HL-60 (cell line): ENCODE data around the gene TTYH3.

ENCODE experiments used
- DNase-seq, 2 experiments: peaks; one replicate each; pipeline ENCODE4 v3.0.0-alpha.2; 2010 to 2020; ENCODE audit warnings: low read depth in 1 of 2, low spot score in 1 of 2
- H3K27ac ChIP-seq: fragments of 250-450 bp; sonication (Bioruptor Pico); replicated peaks from 2 replicates; pipeline ENCODE4 v1.5.1; 2020; ENCODE audit warnings: mild to moderate bottlenecking, moderate library complexity
- H3K27me3 ChIP-seq: fragments of 250-450 bp; sonication (Bioruptor Pico); 2 replicates; pipeline ENCODE4 v1.5.1; 2021; ENCODE audit warnings: mild to moderate bottlenecking, moderate library complexity; ENCODE audit not compliant: insufficient read depth, poor library complexity, severe bottlenecking
- H3K4me3 ChIP-seq: replicated peaks from 2 replicates; pipeline ENCODE4 v1.5.1; 2011; ENCODE audit warnings: mild to moderate bottlenecking, control low read depth, low read length; ENCODE audit not compliant: insufficient read depth
- GABPA ChIP-seq: IDR thresholded peaks from 2 replicates; pipeline ENCODE4 v1.6.1; 2012; ENCODE audit warnings: low read depth
- POLR2AphosphoS5 ChIP-seq: IDR thresholded peaks from 2 replicates; pipeline ENCODE4 v1.6.1; 2012; ENCODE audit warnings: low read depth
- SPI1 ChIP-seq: IDR thresholded peaks from 2 replicates; pipeline ENCODE4 v1.6.1; 2012; ENCODE audit warnings: low read depth, mild to moderate bottlenecking, borderline replicate concordance
- TF ChIP-seq, protein P1 (sequence below): IDR thresholded peaks from 2 replicates; pipeline ENCODE4 v1.6.1; 2012; ENCODE audit warnings: low read depth; ENCODE audit not compliant: insufficient replicate concordance
- TF ChIP-seq, protein P2 (sequence below): IDR thresholded peaks from one replicate; pipeline ENCODE4 v1.5.1; 2011; ENCODE audit warnings: low read length, control low read depth, inconsistent platforms; ENCODE audit not compliant: insufficient read depth

TTYH3 gene

GRCh38 chr7:2706685-2707126 is 74.9 kb downstream of the TTYH3 start:
- H3K27me3 ChIP-seq = no peaks in the 10 kb centered on the region
- no peak overlapping the region for H3K4me3 ChIP-seq
- DNase-seq = no peak
- TF ChIP-seq GABPA (no peak), SPI1 (no peak), POLR2AphosphoS5 (no peak)
- TF ChIP-seq, protein P1, sequence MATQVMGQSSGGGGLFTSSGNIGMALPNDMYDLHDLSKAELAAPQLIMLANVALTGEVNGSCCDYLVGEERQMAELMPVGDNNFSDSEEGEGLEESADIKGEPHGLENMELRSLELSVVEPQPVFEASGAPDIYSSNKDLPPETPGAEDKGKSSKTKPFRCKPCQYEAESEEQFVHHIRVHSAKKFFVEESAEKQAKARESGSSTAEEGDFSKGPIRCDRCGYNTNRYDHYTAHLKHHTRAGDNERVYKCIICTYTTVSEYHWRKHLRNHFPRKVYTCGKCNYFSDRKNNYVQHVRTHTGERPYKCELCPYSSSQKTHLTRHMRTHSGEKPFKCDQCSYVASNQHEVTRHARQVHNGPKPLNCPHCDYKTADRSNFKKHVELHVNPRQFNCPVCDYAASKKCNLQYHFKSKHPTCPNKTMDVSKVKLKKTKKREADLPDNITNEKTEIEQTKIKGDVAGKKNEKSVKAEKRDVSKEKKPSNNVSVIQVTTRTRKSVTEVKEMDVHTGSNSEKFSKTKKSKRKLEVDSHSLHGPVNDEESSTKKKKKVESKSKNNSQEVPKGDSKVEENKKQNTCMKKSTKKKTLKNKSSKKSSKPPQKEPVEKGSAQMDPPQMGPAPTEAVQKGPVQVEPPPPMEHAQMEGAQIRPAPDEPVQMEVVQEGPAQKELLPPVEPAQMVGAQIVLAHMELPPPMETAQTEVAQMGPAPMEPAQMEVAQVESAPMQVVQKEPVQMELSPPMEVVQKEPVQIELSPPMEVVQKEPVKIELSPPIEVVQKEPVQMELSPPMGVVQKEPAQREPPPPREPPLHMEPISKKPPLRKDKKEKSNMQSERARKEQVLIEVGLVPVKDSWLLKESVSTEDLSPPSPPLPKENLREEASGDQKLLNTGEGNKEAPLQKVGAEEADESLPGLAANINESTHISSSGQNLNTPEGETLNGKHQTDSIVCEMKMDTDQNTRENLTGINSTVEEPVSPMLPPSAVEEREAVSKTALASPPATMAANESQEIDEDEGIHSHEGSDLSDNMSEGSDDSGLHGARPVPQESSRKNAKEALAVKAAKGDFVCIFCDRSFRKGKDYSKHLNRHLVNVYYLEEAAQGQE = no peak
- TF ChIP-seq, protein P2, sequence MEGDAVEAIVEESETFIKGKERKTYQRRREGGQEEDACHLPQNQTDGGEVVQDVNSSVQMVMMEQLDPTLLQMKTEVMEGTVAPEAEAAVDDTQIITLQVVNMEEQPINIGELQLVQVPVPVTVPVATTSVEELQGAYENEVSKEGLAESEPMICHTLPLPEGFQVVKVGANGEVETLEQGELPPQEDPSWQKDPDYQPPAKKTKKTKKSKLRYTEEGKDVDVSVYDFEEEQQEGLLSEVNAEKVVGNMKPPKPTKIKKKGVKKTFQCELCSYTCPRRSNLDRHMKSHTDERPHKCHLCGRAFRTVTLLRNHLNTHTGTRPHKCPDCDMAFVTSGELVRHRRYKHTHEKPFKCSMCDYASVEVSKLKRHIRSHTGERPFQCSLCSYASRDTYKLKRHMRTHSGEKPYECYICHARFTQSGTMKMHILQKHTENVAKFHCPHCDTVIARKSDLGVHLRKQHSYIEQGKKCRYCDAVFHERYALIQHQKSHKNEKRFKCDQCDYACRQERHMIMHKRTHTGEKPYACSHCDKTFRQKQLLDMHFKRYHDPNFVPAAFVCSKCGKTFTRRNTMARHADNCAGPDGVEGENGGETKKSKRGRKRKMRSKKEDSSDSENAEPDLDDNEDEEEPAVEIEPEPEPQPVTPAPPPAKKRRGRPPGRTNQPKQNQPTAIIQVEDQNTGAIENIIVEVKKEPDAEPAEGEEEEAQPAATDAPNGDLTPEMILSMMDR = no peak
- H3K27ac ChIP-seq = no peak overlapping the region

DNA sequence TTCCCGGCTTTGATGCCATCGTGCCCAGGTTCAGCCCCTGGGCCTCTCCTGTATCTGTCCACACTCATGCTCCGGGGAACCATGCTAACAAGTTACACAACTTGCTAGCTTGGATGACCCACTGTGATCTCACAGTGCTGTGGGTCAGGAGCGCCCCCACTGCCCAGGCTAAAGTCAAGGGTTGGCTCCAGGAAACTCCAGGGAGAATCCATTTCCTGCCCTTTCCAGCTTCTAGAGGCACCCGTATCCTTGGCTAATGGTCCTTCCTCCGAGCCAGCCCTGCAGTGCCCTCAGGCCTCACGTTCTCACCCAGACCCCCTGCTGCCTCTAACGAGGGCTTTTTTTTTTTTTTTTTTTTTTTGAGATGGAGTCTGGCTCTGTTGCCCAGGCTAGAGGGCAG is 75.7 kb downstream of the TTYH3 start:
- Histone ChIP-seq H3K27me3 (no peaks in the 10 kb centered on the region), H3K4me3 (no peak overlapping the region), H3K27ac (no peak overlapping the region)
- no peak for TF ChIP-seq SPI1
- no peak for TF ChIP-seq POLR2AphosphoS5
- TF ChIP-seq, protein P2 = no peak
- TF ChIP-seq, protein P1 = no peak
- no peak for TF ChIP-seq GABPA
- DNase-seq = no peak

DNA sequence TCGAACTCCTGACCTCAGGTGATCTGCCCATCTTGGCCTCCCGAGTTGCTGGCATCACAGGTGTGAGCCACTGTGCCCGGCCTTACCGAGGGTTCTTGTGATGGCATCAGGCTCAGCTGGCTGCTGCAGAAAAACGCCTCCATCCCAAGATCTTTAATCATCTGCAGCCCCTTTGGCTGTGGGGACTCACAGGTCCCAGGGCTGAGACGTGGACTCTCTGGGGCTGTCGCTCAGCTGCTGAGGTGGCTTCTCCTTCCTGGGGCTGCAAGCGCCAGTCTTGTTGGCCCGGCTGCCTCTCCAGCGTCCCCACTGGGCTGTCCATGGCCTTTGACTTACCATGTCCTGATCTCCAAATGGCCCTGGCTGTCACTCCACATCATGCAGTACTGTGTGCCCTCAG is 76.3 kb downstream of the TTYH3 start:
- no peak overlapping the region for H3K27ac ChIP-seq
- TF ChIP-seq GABPA = no peak
- TF ChIP-seq POLR2AphosphoS5 = no peak
- TF ChIP-seq, protein P1 = no peak
- H3K27me3 ChIP-seq = no peaks in the 10 kb centered on the region
- H3K4me3 ChIP-seq = no peak overlapping the region
- no peak for DNase-seq
